GM23338 (cell line): Measurements from ENCODE around the gene AIP. TPM values are rescaled to one million over a fixed set of nuclear protein-coding genes. Genes with fewer than 3 reads are reported as not detected.
A peak's percentile ranks its signal among the peaks of the same experiment; 100 is the strongest.

Experiments
- ATAC-seq: fragments of 200-7000 bp; cut with Tn5 transposase; 3 replicates; pipeline ENCODE4 v1.9.1; 2020
- DNase-seq: peaks from one replicate; pipeline ENCODE4 v3.0.0-alpha.2; 2015; ENCODE audit warnings: low spot score
- H2AFZ ChIP-seq: fragments of 200-600 bp; sonication (generic); 2 replicates; pipeline ENCODE4 v1.8.0; 2016; ENCODE audit warnings: antibody characterized with exemption, mild to moderate bottlenecking, moderate library complexity
- H3F3A ChIP-seq: fragments of 200-600 bp; sonication (generic); replicated peaks from 2 replicates; pipeline ENCODE4 v1.8.0; 2017; ENCODE audit warnings: antibody characterized with exemption, mixed run types, low read depth
- H3K27ac ChIP-seq: fragments of 200-600 bp; sonication (generic); 2 replicates; pipeline ENCODE4 v1.6.1; 2016; ENCODE audit warnings: low read depth
- H3K27me3 ChIP-seq: fragments of 200-600 bp; sonication (generic); 2 replicates; pipeline ENCODE4 v1.8.0; 2016; ENCODE audit warnings: mild to moderate bottlenecking, mixed run types, moderate library complexity; ENCODE audit not compliant: insufficient read depth
- H3K36me3 ChIP-seq: fragments of 200-600 bp; sonication (generic); 2 replicates; pipeline ENCODE4 v1.8.0; 2016; ENCODE audit warnings: mild to moderate bottlenecking; ENCODE audit not compliant: insufficient read depth
- H3K4me1 ChIP-seq: fragments of 200-600 bp; sonication (generic); 2 replicates; pipeline ENCODE4 v1.8.0; 2016; ENCODE audit warnings: mild to moderate bottlenecking, moderate library complexity; ENCODE audit not compliant: insufficient read depth
- H3K4me2 ChIP-seq: fragments of 200-600 bp; sonication (generic); 2 replicates; pipeline ENCODE4 v1.7.1; 2017; ENCODE audit warnings: mixed run types
- H3K4me3 ChIP-seq: fragments of 200-600 bp; sonication (generic); 2 replicates; pipeline ENCODE4 v1.6.1; 2016; ENCODE audit warnings: mixed run types
- H3K79me2 ChIP-seq: fragments of 200-600 bp; sonication (generic); replicated peaks from 2 replicates; pipeline ENCODE4 v1.8.0; 2017; ENCODE audit warnings: mild to moderate bottlenecking; ENCODE audit not compliant: insufficient read depth
- H3K9me2 ChIP-seq: fragments of 200-600 bp; sonication (generic); 2 replicates; pipeline ENCODE4 v1.8.0; 2017; ENCODE audit not compliant: insufficient read depth
- H4K20me1 ChIP-seq: fragments of 200-600 bp; sonication (generic); replicated peaks from 2 replicates; pipeline ENCODE4 v1.8.0; 2017; ENCODE audit warnings: mild to moderate bottlenecking; ENCODE audit not compliant: insufficient read depth
- H3K27ac Mint-ChIP-seq: 2 replicates; pipeline ENCODE4 v1.8.0; 2020; ENCODE audit warnings: inconsistent platforms, mild to moderate bottlenecking, moderate library complexity, mixed read lengths
- H3K27me3 Mint-ChIP-seq: 3 replicates; pipeline ENCODE4 v1.8.0; 2022; ENCODE audit warnings: low read depth, mild to moderate bottlenecking, moderate library complexity, mixed read lengths, inconsistent platforms; ENCODE audit not compliant: insufficient read depth, poor library complexity
- H3K36me3 Mint-ChIP-seq: 3 replicates; pipeline ENCODE4 v1.8.0; 2021; ENCODE audit warnings: low read depth, mild to moderate bottlenecking, inconsistent platforms, moderate library complexity, mixed read lengths
- H3K4me1 Mint-ChIP-seq: 3 replicates; pipeline ENCODE4 v1.8.0; 2020; ENCODE audit warnings: mild to moderate bottlenecking, inconsistent platforms, mixed read lengths
- H3K4me3 Mint-ChIP-seq: 3 replicates; pipeline ENCODE4 v1.8.0; 2021; ENCODE audit warnings: moderate library complexity, mild to moderate bottlenecking, inconsistent platforms, mixed read lengths
- H3K9me3 Mint-ChIP-seq: 3 replicates; pipeline ENCODE4 v1.8.0; 2020; ENCODE audit warnings: moderate library complexity, mild to moderate bottlenecking, inconsistent platforms, mixed read lengths
- ETS1 ChIP-seq: IDR thresholded peaks from 2 replicates; pipeline ENCODE4 v1.6.1; 2016; ENCODE audit warnings: antibody characterized with exemption
- EZH2 ChIP-seq: fragments of 200-600 bp; sonication (generic); IDR thresholded peaks from one replicate; pipeline ENCODE4 v1.8.0; 2017; ENCODE audit warnings: antibody characterized with exemption, mild to moderate bottlenecking, low read depth; ENCODE audit not compliant: unreplicated experiment
- EZH2phosphoT487 ChIP-seq: fragments of 200-600 bp; sonication (generic); IDR thresholded peaks from one replicate; pipeline ENCODE4 v1.8.1; 2018; ENCODE audit warnings: antibody characterized with exemption; ENCODE audit not compliant: unreplicated experiment
- JUNB ChIP-seq: IDR thresholded peaks from one replicate; pipeline ENCODE4 v1.6.1; 2016; ENCODE audit warnings: antibody characterized with exemption; ENCODE audit not compliant: unreplicated experiment
- NANOG ChIP-seq: IDR thresholded peaks from 2 replicates; pipeline ENCODE4 v1.6.1; 2016; ENCODE audit warnings: antibody characterized with exemption, borderline replicate concordance
- ZNF114 ChIP-seq: fragments of 250-450 bp; sonication (Bioruptor Pico); IDR thresholded peaks from 2 replicates; pipeline ENCODE4 v1.5.0; 2020; ENCODE audit warnings: mild to moderate bottlenecking, moderate library complexity
- ZNF331 ChIP-seq: fragments of 250-450 bp; sonication (Bioruptor Pico); IDR thresholded peaks from 2 replicates; pipeline ENCODE4 v1.5.0; 2020; ENCODE audit warnings: low read depth, mild to moderate bottlenecking, moderate library complexity
- ZNF462 ChIP-seq: fragments of 250-450 bp; sonication (Bioruptor Pico); IDR thresholded peaks from 2 replicates; pipeline ENCODE4 v1.5.0; 2020; ENCODE audit warnings: mild to moderate bottlenecking, moderate library complexity
- polyA plus RNA-seq: library from polyadenylated mRNA; unstranded; fragments of >200 nt; fragmentation: Nextera tagmentation; extraction: Ambion mirVana; gene quantifications from 2 replicates; pipeline ENCODE4 v1.2.1, GENCODE V29; 2016
- total RNA-seq: library from RNA; depleted of rRNA; stranded (reverse); fragments of >200 nt; shearing (Covaris generic); gene quantifications from 2 replicates; pipeline ENCODE4 v1.2.3, GENCODE V29; 2014
- TF ChIP-seq, protein P1 (sequence below): IDR thresholded peaks from one replicate; pipeline ENCODE4 v1.6.1; 2018; ENCODE audit warnings: antibody characterized with exemption; ENCODE audit not compliant: unreplicated experiment

Gene AIP
- total and polyA plus RNA-seq, 2 experiments from 2014 or later: 29.1 to 32.1 TPM

- DNase-seq (no peak), ATAC-seq (no peak)
- H3F3A ChIP-seq: peaks cover 16% of the 10 kb centered on the region; the same call in 1 of the 2 replicates
- peaks cover 26% of the 10 kb centered on the region for H3K4me1 Mint-ChIP-seq
- H3K27ac ChIP-seq: peak overlapping the region; percentile 92; the same call in 1 of the 2 replicates
- peak overlapping the region; percentile 86; the same call in 1 of the 2 replicates for H3K4me3 ChIP-seq
- TF ChIP-seq EZH2phosphoT487: no peak
- no peak for TF ChIP-seq ZNF114 (CRISPR knock-in tag)
- TF ChIP-seq EZH2: no peak
- no peak for TF ChIP-seq JUNB
- TF ChIP-seq, protein P1, sequence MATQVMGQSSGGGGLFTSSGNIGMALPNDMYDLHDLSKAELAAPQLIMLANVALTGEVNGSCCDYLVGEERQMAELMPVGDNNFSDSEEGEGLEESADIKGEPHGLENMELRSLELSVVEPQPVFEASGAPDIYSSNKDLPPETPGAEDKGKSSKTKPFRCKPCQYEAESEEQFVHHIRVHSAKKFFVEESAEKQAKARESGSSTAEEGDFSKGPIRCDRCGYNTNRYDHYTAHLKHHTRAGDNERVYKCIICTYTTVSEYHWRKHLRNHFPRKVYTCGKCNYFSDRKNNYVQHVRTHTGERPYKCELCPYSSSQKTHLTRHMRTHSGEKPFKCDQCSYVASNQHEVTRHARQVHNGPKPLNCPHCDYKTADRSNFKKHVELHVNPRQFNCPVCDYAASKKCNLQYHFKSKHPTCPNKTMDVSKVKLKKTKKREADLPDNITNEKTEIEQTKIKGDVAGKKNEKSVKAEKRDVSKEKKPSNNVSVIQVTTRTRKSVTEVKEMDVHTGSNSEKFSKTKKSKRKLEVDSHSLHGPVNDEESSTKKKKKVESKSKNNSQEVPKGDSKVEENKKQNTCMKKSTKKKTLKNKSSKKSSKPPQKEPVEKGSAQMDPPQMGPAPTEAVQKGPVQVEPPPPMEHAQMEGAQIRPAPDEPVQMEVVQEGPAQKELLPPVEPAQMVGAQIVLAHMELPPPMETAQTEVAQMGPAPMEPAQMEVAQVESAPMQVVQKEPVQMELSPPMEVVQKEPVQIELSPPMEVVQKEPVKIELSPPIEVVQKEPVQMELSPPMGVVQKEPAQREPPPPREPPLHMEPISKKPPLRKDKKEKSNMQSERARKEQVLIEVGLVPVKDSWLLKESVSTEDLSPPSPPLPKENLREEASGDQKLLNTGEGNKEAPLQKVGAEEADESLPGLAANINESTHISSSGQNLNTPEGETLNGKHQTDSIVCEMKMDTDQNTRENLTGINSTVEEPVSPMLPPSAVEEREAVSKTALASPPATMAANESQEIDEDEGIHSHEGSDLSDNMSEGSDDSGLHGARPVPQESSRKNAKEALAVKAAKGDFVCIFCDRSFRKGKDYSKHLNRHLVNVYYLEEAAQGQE: no peak
- peaks cover 5% of the 10 kb centered on the region; the same call in 1 of the 2 replicates for H3K79me2 ChIP-seq
- no peak overlapping the region for H2AFZ ChIP-seq
- peaks cover 7% of the 10 kb centered on the region for H3K36me3 Mint-ChIP-seq
- H3K27me3 Mint-ChIP-seq: peaks cover 18% of the 10 kb centered on the region
- peaks cover 15% of the 10 kb centered on the region for H4K20me1 ChIP-seq
- no peaks in the 10 kb centered on the region for H3K36me3 ChIP-seq
- H3K27me3 ChIP-seq: no peaks in the 10 kb centered on the region; the same call in 1 of the 2 replicates
- H3K4me1 ChIP-seq: peaks cover 27% of the 10 kb centered on the region
- H3K4me2 ChIP-seq: 0 out of 2 replicates have a peak overlapping the region, but pooled peaks have one; percentile 20
- peak overlapping the region; percentile 73 for H3K4me3 Mint-ChIP-seq
- peaks cover 3% of the 10 kb centered on the region; the same call in 1 of the 3 replicates for H3K9me3 Mint-ChIP-seq
- no peaks in the 10 kb centered on the region for H3K9me2 ChIP-seq
- no peak overlapping the region for H3K27ac Mint-ChIP-seq
Observed at GRCh38 chr11:67506426-67507051, 23.7 kb downstream of the AIP start.

GRCh38 chr11:67507242-67507863 is 24.5 kb downstream of the AIP start:
- peaks cover 26% of the 10 kb centered on the region for H3K4me1 Mint-ChIP-seq
- DNase-seq: peak; percentile 93
- TF ChIP-seq NANOG (no peak), ETS1 (no peak), EZH2 (no peak), ZNF462 (CRISPR knock-in tag) (no peak), EZH2phosphoT487 (no peak), ZNF331 (no peak)

More at GRCh38 chr11:67507242-67507863, 24.5 kb downstream of the AIP start:
- peak overlapping the region; percentile 94 for H3K4me2 ChIP-seq
- no peaks in the 10 kb centered on the region for H3K9me2 ChIP-seq
- Mint-ChIP-seq H3K4me3 (peak overlapping the region; percentile 73), H3K27me3 (peaks cover 18% of the 10 kb centered on the region), H3K36me3 (peaks cover 7% of the 10 kb centered on the region), H3K9me3 (peaks cover 3% of the 10 kb centered on the region; the same call in 1 of the 3 replicates), H3K27ac (peak overlapping the region; percentile 67)
- peaks cover 5% of the 10 kb centered on the region; the same call in 1 of the 2 replicates for H3K79me2 ChIP-seq
- ATAC-seq: peak; percentile 13; the same call in 2 of the 3 replicates
- no peaks in the 10 kb centered on the region; the same call in 1 of the 2 replicates for H3K27me3 ChIP-seq
- H3K27ac ChIP-seq: peak overlapping the region; percentile 92
- H2AFZ ChIP-seq: peak overlapping the region; percentile 69; the same call in 1 of the 2 replicates
- H3F3A ChIP-seq: peaks cover 16% of the 10 kb centered on the region; the same call in 1 of the 2 replicates
- peaks cover 27% of the 10 kb centered on the region for H3K4me1 ChIP-seq
- peak overlapping the region; percentile 86 for H3K4me3 ChIP-seq
- no peaks in the 10 kb centered on the region for H3K36me3 ChIP-seq
- peaks cover 15% of the 10 kb centered on the region for H4K20me1 ChIP-seq
